SK-N-SH treated with all-trans-retinoic acid at 6 μM for 48 hours (cell line): ENCODE data around the gene PANX2.
"Not testable (repeated sequence)": the region's sequence is repeated elsewhere in the genome, so short reads cannot be mapped to it uniquely, and the experiment has no call there.

Experiments
- ATAC-seq: fragments of 200-7000 bp; cut with Tn5 transposase; 3 replicates; pipeline ENCODE4 v1.9.1; 2020; ENCODE audit warnings: mild to moderate bottlenecking, moderate library complexity
- BACH2 ChIP-seq: fragments of 250-450 bp; sonication (Bioruptor Pico); IDR thresholded peaks from 2 replicates; pipeline ENCODE4 v1.9.0; 2021; ENCODE audit warnings: mild to moderate bottlenecking, borderline replicate concordance
- CSDC2 ChIP-seq: fragments of 250-450 bp; sonication (Bioruptor Pico); IDR thresholded peaks from 2 replicates; pipeline ENCODE4 v1.5.0; 2020; ENCODE audit warnings: mild to moderate bottlenecking, moderate library complexity
- ESRRG ChIP-seq: fragments of 250-450 bp; sonication (Bioruptor Pico); IDR thresholded peaks from 2 replicates; pipeline ENCODE4 v1.6.1; 2021; ENCODE audit warnings: mild to moderate bottlenecking
- GLIS3 ChIP-seq: fragments of 250-450 bp; sonication (Bioruptor Pico); IDR thresholded peaks from 2 replicates; pipeline ENCODE4 v1.5.0; 2020; ENCODE audit warnings: mild to moderate bottlenecking, moderate library complexity
- ISL1 ChIP-seq: fragments of 250-450 bp; sonication (Bioruptor Pico); IDR thresholded peaks from 2 replicates; pipeline ENCODE4 v2.1.2; 2022; ENCODE audit warnings: mild to moderate bottlenecking, moderate library complexity
- OSR1 ChIP-seq: fragments of 250-450 bp; sonication (Bioruptor Pico); IDR thresholded peaks from 2 replicates; pipeline ENCODE4 v1.8.0; 2022; ENCODE audit warnings: moderate library complexity, mild to moderate bottlenecking, inconsistent platforms
- POU6F1 ChIP-seq: fragments of 250-450 bp; sonication (Bioruptor Pico); IDR thresholded peaks from 2 replicates; pipeline ENCODE4 v1.8.0; 2021; ENCODE audit warnings: low read depth, mild to moderate bottlenecking, moderate library complexity, borderline replicate concordance
- RARB ChIP-seq: fragments of 250-450 bp; sonication (Bioruptor Pico); IDR thresholded peaks from 2 replicates; pipeline ENCODE4 v1.8.0; 2021; ENCODE audit warnings: mild to moderate bottlenecking, moderate library complexity
- SNAI2 ChIP-seq: fragments of 250-450 bp; sonication (Bioruptor Pico); IDR thresholded peaks from 2 replicates; pipeline ENCODE4 v1.5.0; 2020; ENCODE audit warnings: mild to moderate bottlenecking, moderate library complexity
- TCF4 ChIP-seq: fragments of 250-450 bp; sonication (Bioruptor Pico); IDR thresholded peaks from 2 replicates; pipeline ENCODE4 v1.8.0; 2021; ENCODE audit warnings: mild to moderate bottlenecking, moderate library complexity, borderline replicate concordance
- TOX ChIP-seq: fragments of 250-450 bp; sonication (Bioruptor Pico); IDR thresholded peaks from 2 replicates; pipeline ENCODE4 v1.8.0; 2021; ENCODE audit warnings: mild to moderate bottlenecking, moderate library complexity, borderline replicate concordance
- ZC3H10 ChIP-seq: fragments of 250-450 bp; sonication (Bioruptor Pico); IDR thresholded peaks from 2 replicates; pipeline ENCODE4 v1.5.1; 2021; ENCODE audit warnings: mild to moderate bottlenecking, moderate library complexity
- ZFP3 ChIP-seq: fragments of 250-450 bp; sonication (Bioruptor Pico); IDR thresholded peaks from 2 replicates; pipeline ENCODE4 v1.5.0; 2020; ENCODE audit warnings: mild to moderate bottlenecking, moderate library complexity
- ZFP30 ChIP-seq: fragments of 450-650 bp; formaldehyde crosslinking; IDR thresholded peaks from 2 replicates; pipeline ENCODE4 v1.5.0; 2022; ENCODE audit warnings: mild to moderate bottlenecking, moderate library complexity
- ZNF70 ChIP-seq: fragments of 450-650 bp; formaldehyde crosslinking; IDR thresholded peaks from 2 replicates; pipeline ENCODE4 v1.5.0; 2020; ENCODE audit warnings: mild to moderate bottlenecking, moderate library complexity
- ZNF8 ChIP-seq: fragments of 450-650 bp; formaldehyde crosslinking; IDR thresholded peaks from 2 replicates; pipeline ENCODE4 v1.5.0; 2020; ENCODE audit warnings: mild to moderate bottlenecking, moderate library complexity
- TF ChIP-seq, protein P1 (sequence below): fragments of 250-450 bp; sonication (Bioruptor Pico); IDR thresholded peaks from 2 replicates; pipeline ENCODE4 v1.5.1; 2021; ENCODE audit warnings: mild to moderate bottlenecking, moderate library complexity
- TF ChIP-seq, protein P2 (sequence below): fragments of 250-450 bp; sonication (Bioruptor Pico); IDR thresholded peaks from 2 replicates; pipeline ENCODE4 v1.8.0; 2020; ENCODE audit warnings: mild to moderate bottlenecking, moderate library complexity, borderline replicate concordance
- TF ChIP-seq, protein P3 (sequence below): fragments of 250-450 bp; sonication (Bioruptor Pico); IDR thresholded peaks from 2 replicates; pipeline ENCODE4 v1.5.0; 2020; ENCODE audit warnings: mild to moderate bottlenecking, moderate library complexity

PANX2 gene

GRCh38 chr22:50144005-50144614, 26.4 kb upstream of the PANX2 start:
- ATAC-seq, result no peak
- TF ChIP-seq CSDC2 (CRISPR knock-in tag), result no peak
- no peak for TF ChIP-seq POU6F1 (CRISPR knock-in tag)

GRCh38 chr22:50145721-50146438, 24.7 kb upstream of the PANX2 start:
- TF ChIP-seq TCF4, result 0 out of 2 replicates have a peak, but pooled peaks have one; percentile 31
- no peak for TF ChIP-seq ISL1 (CRISPR knock-in tag)

GRCh38 chr22:50146439-50147238, 23.9 kb upstream of the PANX2 start:
- peak; percentile 88 for ATAC-seq
- TF ChIP-seq, protein P1, sequence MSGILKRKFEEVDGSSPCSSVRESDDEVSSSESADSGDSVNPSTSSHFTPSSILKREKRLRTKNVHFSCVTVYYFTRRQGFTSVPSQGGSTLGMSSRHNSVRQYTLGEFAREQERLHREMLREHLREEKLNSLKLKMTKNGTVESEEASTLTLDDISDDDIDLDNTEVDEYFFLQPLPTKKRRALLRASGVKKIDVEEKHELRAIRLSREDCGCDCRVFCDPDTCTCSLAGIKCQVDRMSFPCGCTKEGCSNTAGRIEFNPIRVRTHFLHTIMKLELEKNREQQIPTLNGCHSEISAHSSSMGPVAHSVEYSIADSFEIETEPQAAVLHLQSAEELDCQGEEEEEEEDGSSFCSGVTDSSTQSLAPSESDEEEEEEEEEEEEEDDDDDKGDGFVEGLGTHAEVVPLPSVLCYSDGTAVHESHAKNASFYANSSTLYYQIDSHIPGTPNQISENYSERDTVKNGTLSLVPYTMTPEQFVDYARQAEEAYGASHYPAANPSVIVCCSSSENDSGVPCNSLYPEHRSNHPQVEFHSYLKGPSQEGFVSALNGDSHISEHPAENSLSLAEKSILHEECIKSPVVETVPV (CRISPR knock-in tag), result no peak
- TF ChIP-seq CSDC2 (CRISPR knock-in tag) (no peak), GLIS3 (CRISPR knock-in tag) (no peak), ZNF70 (CRISPR knock-in tag) (no peak), ZNF8 (CRISPR knock-in tag) (no peak), POU6F1 (CRISPR knock-in tag) (no peak), BACH2 (CRISPR knock-in tag) (no peak), TCF4 (no peak), ESRRG (CRISPR knock-in tag) (no peak), ISL1 (CRISPR knock-in tag) (no peak), SNAI2 (CRISPR knock-in tag) (no peak), ZFP30 (no peak), OSR1 (no peak), RARB (CRISPR knock-in tag) (no peak), TOX (CRISPR knock-in tag) (no peak), ZFP3 (CRISPR knock-in tag) (no peak), ZC3H10 (CRISPR knock-in tag) (no peak)
- TF ChIP-seq, protein P2, sequence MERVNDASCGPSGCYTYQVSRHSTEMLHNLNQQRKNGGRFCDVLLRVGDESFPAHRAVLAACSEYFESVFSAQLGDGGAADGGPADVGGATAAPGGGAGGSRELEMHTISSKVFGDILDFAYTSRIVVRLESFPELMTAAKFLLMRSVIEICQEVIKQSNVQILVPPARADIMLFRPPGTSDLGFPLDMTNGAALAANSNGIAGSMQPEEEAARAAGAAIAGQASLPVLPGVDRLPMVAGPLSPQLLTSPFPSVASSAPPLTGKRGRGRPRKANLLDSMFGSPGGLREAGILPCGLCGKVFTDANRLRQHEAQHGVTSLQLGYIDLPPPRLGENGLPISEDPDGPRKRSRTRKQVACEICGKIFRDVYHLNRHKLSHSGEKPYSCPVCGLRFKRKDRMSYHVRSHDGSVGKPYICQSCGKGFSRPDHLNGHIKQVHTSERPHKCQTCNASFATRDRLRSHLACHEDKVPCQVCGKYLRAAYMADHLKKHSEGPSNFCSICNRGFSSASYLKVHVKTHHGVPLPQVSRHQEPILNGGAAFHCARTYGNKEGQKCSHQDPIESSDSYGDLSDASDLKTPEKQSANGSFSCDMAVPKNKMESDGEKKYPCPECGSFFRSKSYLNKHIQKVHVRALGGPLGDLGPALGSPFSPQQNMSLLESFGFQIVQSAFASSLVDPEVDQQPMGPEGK (CRISPR knock-in tag), result no peak
- TF ChIP-seq, protein P3, sequence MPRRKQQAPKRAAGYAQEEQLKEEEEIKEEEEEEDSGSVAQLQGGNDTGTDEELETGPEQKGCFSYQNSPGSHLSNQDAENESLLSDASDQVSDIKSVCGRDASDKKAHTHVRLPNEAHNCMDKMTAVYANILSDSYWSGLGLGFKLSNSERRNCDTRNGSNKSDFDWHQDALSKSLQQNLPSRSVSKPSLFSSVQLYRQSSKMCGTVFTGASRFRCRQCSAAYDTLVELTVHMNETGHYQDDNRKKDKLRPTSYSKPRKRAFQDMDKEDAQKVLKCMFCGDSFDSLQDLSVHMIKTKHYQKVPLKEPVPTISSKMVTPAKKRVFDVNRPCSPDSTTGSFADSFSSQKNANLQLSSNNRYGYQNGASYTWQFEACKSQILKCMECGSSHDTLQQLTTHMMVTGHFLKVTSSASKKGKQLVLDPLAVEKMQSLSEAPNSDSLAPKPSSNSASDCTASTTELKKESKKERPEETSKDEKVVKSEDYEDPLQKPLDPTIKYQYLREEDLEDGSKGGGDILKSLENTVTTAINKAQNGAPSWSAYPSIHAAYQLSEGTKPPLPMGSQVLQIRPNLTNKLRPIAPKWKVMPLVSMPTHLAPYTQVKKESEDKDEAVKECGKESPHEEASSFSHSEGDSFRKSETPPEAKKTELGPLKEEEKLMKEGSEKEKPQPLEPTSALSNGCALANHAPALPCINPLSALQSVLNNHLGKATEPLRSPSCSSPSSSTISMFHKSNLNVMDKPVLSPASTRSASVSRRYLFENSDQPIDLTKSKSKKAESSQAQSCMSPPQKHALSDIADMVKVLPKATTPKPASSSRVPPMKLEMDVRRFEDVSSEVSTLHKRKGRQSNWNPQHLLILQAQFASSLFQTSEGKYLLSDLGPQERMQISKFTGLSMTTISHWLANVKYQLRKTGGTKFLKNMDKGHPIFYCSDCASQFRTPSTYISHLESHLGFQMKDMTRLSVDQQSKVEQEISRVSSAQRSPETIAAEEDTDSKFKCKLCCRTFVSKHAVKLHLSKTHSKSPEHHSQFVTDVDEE, result no peak

More at GRCh38 chr22:50145721-50146438, 24.7 kb upstream of the PANX2 start:
- no peak for ATAC-seq

GRCh38 chr22:50147258-50148165, 23.0 kb upstream of the PANX2 start:
- not testable (repeated sequence) for ATAC-seq
